ENCODE measurements around the gene DCXR. TPM values are rescaled to one million over a fixed set of nuclear protein-coding genes. Genes with fewer than 3 reads are reported as not detected.

Gene DCXR
- total and polyA plus RNA-seq, 2 of the 13 experiments (the other 11 are each of a cell fraction or from before 2014, with no cell fraction given) = 287 to 311 TPM

DNA sequence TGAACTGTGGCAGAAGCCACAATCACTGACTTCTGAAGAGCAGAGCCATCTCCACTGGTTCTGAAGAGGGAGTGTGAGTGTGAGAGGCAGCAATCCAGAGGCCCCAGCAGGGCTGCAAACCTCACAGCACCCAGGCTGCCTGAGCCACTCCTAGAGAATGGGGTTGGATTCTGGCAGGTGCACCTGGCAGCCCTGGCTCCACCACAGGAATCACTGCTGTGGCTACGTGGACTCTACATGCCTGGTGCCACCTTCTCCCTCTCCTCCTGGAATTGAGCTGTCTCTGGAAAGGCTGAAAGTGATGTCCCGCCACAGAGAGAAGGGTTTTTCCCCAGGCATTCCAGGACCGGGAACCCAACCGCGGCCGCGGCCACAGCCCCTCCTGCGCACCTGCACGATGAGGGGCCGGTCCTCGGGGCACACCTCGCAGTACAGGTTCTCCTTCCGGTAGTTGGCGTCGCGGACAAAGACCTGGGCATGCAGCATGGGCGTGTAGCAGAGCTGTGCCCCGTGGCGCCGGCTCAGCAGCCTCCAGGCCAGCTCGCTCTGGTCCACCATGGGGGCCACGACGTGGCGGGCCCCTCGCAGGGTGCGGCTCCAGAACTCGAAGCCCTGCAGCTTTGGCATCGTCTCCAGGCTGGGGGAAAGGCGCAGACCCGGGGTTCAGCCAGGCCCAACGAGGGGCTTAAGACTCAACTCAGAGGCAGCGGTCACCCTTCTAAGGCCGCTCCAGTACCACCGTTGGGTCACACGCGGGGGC, 27.1 kb upstream of the DCXR start (continued):
- TF ChIP-seq ZNF451 (CRISPR knock-in tag; IDR thresholded peaks at IDR 0.05) = peak; percentile 37; the same call in 1 of the 2 replicates
- TF ChIP-seq TP53 (CRISPR knock-in tag; conservative IDR thresholded peaks at IDR 0.05) = no peak
- no peak for TF ChIP-seq ZNF883 (CRISPR knock-in tag; IDR thresholded peaks at IDR 0.05; ENCODE audit: not compliant biosample characterization)
- no peak for TF ChIP-seq KLF15 (CRISPR knock-in tag; IDR thresholded peaks at IDR 0.05; ENCODE audit: borderline replicate concordance)
- no peak; the same call in 1 of the 2 replicates for TF ChIP-seq ZNF343 (CRISPR knock-in tag; IDR thresholded peaks at IDR 0.05)
- TF ChIP-seq, protein P1, sequence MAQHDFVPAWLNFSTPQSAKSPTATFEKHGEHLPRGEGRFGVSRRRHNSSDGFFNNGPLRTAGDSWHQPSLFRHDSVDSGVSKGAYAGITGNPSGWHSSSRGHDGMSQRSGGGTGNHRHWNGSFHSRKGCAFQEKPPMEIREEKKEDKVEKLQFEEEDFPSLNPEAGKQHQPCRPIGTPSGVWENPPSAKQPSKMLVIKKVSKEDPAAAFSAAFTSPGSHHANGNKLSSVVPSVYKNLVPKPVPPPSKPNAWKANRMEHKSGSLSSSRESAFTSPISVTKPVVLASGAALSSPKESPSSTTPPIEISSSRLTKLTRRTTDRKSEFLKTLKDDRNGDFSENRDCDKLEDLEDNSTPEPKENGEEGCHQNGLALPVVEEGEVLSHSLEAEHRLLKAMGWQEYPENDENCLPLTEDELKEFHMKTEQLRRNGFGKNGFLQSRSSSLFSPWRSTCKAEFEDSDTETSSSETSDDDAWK (CRISPR knock-in tag; IDR thresholded peaks at IDR 0.05) = no peak
- TF ChIP-seq GATAD1 (CRISPR knock-in tag; IDR thresholded peaks at IDR 0.05) = peak; percentile 43
- TF ChIP-seq, protein P2, sequence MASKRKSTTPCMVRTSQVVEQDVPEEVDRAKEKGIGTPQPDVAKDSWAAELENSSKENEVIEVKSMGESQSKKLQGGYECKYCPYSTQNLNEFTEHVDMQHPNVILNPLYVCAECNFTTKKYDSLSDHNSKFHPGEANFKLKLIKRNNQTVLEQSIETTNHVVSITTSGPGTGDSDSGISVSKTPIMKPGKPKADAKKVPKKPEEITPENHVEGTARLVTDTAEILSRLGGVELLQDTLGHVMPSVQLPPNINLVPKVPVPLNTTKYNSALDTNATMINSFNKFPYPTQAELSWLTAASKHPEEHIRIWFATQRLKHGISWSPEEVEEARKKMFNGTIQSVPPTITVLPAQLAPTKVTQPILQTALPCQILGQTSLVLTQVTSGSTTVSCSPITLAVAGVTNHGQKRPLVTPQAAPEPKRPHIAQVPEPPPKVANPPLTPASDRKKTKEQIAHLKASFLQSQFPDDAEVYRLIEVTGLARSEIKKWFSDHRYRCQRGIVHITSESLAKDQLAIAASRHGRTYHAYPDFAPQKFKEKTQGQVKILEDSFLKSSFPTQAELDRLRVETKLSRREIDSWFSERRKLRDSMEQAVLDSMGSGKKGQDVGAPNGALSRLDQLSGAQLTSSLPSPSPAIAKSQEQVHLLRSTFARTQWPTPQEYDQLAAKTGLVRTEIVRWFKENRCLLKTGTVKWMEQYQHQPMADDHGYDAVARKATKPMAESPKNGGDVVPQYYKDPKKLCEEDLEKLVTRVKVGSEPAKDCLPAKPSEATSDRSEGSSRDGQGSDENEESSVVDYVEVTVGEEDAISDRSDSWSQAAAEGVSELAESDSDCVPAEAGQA (IDR thresholded peaks at IDR 0.05; ENCODE audit: low read depth) = no peak
- TF ChIP-seq, protein P2 (CRISPR knock-in tag; IDR thresholded peaks at IDR 0.05; ENCODE audit: borderline replicate concordance) = no peak
- TF ChIP-seq CENPX (CRISPR knock-in tag; IDR thresholded peaks at IDR 0.05) = no peak
- TF ChIP-seq, protein P3, sequence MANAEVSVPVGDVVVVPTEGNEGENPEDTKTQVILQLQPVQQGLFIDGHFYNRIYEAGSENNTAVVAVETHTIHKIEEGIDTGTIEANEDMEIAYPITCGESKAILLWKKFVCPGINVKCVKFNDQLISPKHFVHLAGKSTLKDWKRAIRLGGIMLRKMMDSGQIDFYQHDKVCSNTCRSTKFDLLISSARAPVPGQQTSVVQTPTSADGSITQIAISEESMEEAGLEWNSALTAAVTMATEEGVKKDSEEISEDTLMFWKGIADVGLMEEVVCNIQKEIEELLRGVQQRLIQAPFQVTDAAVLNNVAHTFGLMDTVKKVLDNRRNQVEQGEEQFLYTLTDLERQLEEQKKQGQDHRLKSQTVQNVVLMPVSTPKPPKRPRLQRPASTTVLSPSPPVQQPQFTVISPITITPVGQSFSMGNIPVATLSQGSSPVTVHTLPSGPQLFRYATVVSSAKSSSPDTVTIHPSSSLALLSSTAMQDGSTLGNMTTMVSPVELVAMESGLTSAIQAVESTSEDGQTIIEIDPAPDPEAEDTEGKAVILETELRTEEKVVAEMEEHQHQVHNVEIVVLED (CRISPR knock-in tag; IDR thresholded peaks at IDR 0.05; ENCODE audit: borderline replicate concordance) = no peak
- no peak for TF ChIP-seq SNAI1 (CRISPR knock-in tag; IDR thresholded peaks at IDR 0.05; ENCODE audit: borderline replicate concordance)
- TF ChIP-seq ZNF143 (CRISPR knock-in tag; IDR thresholded peaks at IDR 0.05) = no peak; the same call in 1 of the 2 replicates
- peak; percentile 81 for TF ChIP-seq GABPB1 (CRISPR knock-in tag; IDR thresholded peaks at IDR 0.05)
- TF ChIP-seq, protein P4, sequence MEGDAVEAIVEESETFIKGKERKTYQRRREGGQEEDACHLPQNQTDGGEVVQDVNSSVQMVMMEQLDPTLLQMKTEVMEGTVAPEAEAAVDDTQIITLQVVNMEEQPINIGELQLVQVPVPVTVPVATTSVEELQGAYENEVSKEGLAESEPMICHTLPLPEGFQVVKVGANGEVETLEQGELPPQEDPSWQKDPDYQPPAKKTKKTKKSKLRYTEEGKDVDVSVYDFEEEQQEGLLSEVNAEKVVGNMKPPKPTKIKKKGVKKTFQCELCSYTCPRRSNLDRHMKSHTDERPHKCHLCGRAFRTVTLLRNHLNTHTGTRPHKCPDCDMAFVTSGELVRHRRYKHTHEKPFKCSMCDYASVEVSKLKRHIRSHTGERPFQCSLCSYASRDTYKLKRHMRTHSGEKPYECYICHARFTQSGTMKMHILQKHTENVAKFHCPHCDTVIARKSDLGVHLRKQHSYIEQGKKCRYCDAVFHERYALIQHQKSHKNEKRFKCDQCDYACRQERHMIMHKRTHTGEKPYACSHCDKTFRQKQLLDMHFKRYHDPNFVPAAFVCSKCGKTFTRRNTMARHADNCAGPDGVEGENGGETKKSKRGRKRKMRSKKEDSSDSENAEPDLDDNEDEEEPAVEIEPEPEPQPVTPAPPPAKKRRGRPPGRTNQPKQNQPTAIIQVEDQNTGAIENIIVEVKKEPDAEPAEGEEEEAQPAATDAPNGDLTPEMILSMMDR (CRISPR knock-in tag; IDR thresholded peaks at IDR 0.05) = no peak
- TF ChIP-seq SP5 (CRISPR knock-in tag; IDR thresholded peaks at IDR 0.05; ENCODE audit: borderline replicate concordance, low read depth) = no peak
- no peak for TF ChIP-seq ONECUT2 (CRISPR knock-in tag; IDR thresholded peaks at IDR 0.05)
- 0 out of 2 replicates have a peak, but pooled peaks have one; percentile 26 for TF ChIP-seq SRY (CRISPR knock-in tag; IDR thresholded peaks at IDR 0.05)
- no peak for TF ChIP-seq MEIS1 (CRISPR knock-in tag; IDR thresholded peaks at IDR 0.05; ENCODE audit: borderline replicate concordance)
